Lower lobe of right lung (tissue), 2 donors: ENCODE measurements around the gene CUX1. TPM values are rescaled to one million over a fixed set of nuclear protein-coding genes. Genes with fewer than 3 reads are reported as not detected.
"Not testable (repeated sequence)": the region's sequence is repeated elsewhere in the genome, so short reads cannot be mapped to it uniquely, and the experiment has no call there.

Source experiments
- ATAC-seq, 2 donors: fragments of 200-7000 bp; cut with Tn5 transposase; one replicate each; pipeline ENCODE4 v1.9.1; 2020 to 2022; ENCODE audit warnings: mild to moderate bottlenecking in 2 of 2, moderate library complexity in 2 of 2
- DNase-seq: peaks from one replicate; pipeline ENCODE4 v3.0.0-alpha.2; 2020
- H3K27ac ChIP-seq: fragments of 200-600 bp; one replicate; pipeline ENCODE4 v1.8.0; 2022
- H3K27me3 ChIP-seq: fragments of 200-600 bp; one replicate; pipeline ENCODE4 v1.8.0; 2022; ENCODE audit warnings: low read depth
- H3K36me3 ChIP-seq: fragments of 200-600 bp; one replicate; pipeline ENCODE4 v1.8.0; 2022; ENCODE audit warnings: mild to moderate bottlenecking
- H3K4me1 ChIP-seq: fragments of 200-600 bp; one replicate; pipeline ENCODE4 v1.8.0; 2022
- H3K4me3 ChIP-seq: fragments of 200-600 bp; one replicate; pipeline ENCODE4 v1.8.0; 2022; ENCODE audit warnings: mild to moderate bottlenecking
- H3K9me3 ChIP-seq: fragments of 200-600 bp; one replicate; pipeline ENCODE4 v1.8.0; 2022
- intact Hi-C: fragments of 100-400 bp; cut with DNase I; formaldehyde crosslinking; loops from one replicate; pipeline ENCODE4 v1.11.0; 2022
- total RNA-seq: library from RNA; stranded (reverse); fragmentation: NEBNext Ultra II Directional; extraction: Animal tissue kit (Norgen Biotek cat#: 25700); gene quantifications from one replicate; pipeline ENCODE4 v1.2.1, GENCODE V29; 2021
- TF ChIP-seq, protein P1 (sequence below): fragments of 200-600 bp; IDR thresholded peaks from one replicate; pipeline ENCODE4 v1.8.0; 2022; ENCODE audit warnings: antibody characterized with exemption, mild to moderate bottlenecking
- donor health status: DM: no; HTN: yes; CAD: no; lungs with severe emphysema.

Gene CUX1
- total RNA-seq, 1 donor from 2014 or later, result 118 TPM

GRCh38 chr7:101880282-101881054 lies 63.0 kb downstream of the CUX1 start:
- intact Hi-C loops, result no loop called here
- H3K27me3 ChIP-seq, result no peaks in the 10 kb centered on the region
- no peak overlapping the region for H3K4me3 ChIP-seq
- DNase-seq (no peak), ATAC-seq (no peak)
- TF ChIP-seq, protein P1, sequence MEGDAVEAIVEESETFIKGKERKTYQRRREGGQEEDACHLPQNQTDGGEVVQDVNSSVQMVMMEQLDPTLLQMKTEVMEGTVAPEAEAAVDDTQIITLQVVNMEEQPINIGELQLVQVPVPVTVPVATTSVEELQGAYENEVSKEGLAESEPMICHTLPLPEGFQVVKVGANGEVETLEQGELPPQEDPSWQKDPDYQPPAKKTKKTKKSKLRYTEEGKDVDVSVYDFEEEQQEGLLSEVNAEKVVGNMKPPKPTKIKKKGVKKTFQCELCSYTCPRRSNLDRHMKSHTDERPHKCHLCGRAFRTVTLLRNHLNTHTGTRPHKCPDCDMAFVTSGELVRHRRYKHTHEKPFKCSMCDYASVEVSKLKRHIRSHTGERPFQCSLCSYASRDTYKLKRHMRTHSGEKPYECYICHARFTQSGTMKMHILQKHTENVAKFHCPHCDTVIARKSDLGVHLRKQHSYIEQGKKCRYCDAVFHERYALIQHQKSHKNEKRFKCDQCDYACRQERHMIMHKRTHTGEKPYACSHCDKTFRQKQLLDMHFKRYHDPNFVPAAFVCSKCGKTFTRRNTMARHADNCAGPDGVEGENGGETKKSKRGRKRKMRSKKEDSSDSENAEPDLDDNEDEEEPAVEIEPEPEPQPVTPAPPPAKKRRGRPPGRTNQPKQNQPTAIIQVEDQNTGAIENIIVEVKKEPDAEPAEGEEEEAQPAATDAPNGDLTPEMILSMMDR, result no peak
- no peak overlapping the region for H3K27ac ChIP-seq
- H3K4me1 ChIP-seq, result peaks cover 51% of the 10 kb centered on the region
- H3K36me3 ChIP-seq, result no peaks in the 10 kb centered on the region
- no peaks in the 10 kb centered on the region for H3K9me3 ChIP-seq

DNA sequence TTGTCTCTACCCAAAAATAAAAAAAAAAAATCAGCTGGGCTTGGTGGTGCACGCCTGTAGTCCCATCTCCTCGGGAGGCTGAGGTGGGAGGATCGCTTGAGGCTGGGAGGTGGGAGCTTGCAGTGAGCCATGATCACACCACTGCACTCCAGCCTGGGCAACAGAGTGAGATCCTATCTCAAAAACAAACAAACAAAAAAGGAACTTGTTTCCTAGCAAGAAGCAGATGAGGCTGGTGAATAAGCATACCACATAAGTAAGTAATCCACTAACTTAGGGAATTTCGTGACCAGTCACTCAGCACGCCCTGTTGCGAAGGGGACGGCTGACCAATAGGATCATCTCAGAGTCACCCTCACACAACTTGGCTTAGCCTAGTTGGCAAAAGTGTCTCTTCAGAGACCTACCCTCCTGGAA lies 64.6 kb downstream of the CUX1 start:
- Histone ChIP-seq H3K4me1 (peaks cover 60% of the 10 kb centered on the region), H3K4me3 (no peak overlapping the region), H3K27me3 (no peaks in the 10 kb centered on the region), H3K27ac (peak overlapping the region; percentile 71), H3K36me3 (no peaks in the 10 kb centered on the region), H3K9me3 (no peaks in the 10 kb centered on the region)
- ATAC-seq (peak; percentile 14 to 20), DNase-seq (no peak)
- TF ChIP-seq, protein P1, result no peak
- intact Hi-C loops, result no loop called here

DNA sequence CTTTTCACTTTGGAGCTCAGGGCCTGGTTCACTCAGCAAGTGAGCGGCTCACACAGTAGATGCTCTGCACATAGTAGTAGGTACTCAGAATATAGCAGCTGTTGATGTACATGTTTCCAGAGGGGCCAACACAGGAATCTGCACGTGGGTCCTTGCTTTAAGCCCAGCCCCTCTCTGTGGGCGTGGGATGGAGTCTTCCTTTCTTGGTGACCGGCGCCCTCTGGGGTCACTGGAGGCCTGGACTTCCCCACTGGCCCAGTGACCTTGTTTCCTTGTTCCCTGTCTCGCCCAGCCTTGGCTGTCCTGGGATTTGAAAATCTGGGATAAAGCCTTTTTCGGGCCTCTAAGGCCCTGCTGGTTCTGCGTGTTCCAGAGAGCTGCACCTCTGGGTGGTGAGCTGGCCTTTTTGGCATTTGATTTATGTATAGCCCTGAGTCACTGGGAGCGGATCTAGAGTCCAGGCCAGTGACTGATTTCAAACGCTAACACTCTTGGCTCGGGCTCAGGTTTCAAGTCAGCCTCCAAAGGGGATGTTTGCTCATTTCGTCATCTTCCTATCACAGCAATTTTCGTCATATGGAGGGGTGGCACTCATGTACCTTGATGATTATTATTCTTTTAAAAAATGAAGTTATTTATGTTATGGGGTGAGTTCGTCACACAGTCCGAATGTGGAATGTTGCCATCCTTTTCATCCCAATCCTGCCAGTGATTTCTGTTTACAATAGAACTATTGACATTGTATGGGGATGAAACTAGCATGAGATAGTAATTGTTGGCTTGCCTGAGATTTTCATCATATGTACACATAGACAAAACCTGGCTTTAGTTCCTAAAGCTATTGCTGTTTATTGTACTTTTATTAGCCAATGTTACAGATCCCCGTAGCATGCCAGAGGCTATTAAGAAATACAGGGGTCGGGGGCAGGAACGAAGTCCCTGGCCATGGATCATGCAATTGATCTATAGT lies 65.5 kb downstream of the CUX1 start:
- TF ChIP-seq, protein P1, result no peak
- intact Hi-C loops, result no loop called here
- Histone ChIP-seq H3K27me3 (no peaks in the 10 kb centered on the region), H3K9me3 (no peaks in the 10 kb centered on the region), H3K4me1 (peaks cover 60% of the 10 kb centered on the region), H3K27ac (peak overlapping the region; percentile 71), H3K4me3 (no peak overlapping the region), H3K36me3 (no peaks in the 10 kb centered on the region)
- ATAC-seq, result peak; percentile 92 to 95
- peak; percentile 77 for DNase-seq

DNA sequence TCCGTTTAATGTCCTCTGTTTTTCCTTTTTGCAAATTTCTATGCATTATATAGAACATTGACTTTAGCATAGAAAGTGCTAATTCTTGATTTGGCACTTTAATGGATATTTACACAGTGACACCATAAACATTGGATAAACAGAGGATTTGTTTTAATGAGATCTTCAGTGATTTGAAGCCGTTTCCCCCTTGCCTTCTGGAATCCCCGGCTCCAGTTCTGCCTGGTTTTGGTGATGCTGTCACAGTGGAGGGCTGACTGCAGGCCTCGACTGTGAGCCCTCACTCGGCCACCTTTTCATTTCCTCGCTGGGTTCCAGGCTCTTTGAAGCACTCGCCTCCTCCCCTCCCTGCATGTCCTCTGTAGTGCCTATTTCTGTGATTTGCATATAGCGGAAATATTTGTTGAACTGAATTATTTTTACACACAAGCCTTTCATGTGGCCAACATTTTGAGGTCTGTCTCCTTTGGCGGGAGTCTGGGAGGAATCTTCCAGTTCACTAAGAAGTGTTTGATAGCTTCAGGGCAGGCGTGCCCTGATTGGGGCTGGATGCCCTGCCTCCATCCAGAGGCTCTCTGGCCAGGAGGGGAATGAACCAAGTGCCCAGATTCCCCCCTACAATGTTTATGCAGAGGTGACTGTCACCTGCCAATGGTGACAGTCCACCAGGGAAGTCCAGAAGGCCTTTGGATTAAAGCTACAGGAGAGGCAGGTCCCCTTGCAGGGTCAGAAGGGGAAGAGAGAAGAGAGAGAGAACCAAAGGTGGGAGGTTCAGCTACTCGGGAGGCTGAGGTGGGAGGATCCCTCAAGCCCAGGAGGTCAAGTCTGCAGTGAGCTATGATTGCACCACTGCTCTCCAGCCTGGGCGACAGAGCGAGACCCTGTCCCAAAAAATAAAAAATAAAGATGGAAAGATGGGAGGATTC lies 67.5 kb downstream of the CUX1 start:
- H3K9me3 ChIP-seq, result no peaks in the 10 kb centered on the region
- H3K4me1 ChIP-seq, result peaks cover 60% of the 10 kb centered on the region
- TF ChIP-seq, protein P1, result no peak
- intact Hi-C loops, result no loop called here
- H3K27me3 ChIP-seq, result no peaks in the 10 kb centered on the region
- ATAC-seq (no peak), DNase-seq (no peak)
- no peak overlapping the region for H3K4me3 ChIP-seq
- H3K36me3 ChIP-seq, result no peaks in the 10 kb centered on the region
- no peak overlapping the region for H3K27ac ChIP-seq

DNA sequence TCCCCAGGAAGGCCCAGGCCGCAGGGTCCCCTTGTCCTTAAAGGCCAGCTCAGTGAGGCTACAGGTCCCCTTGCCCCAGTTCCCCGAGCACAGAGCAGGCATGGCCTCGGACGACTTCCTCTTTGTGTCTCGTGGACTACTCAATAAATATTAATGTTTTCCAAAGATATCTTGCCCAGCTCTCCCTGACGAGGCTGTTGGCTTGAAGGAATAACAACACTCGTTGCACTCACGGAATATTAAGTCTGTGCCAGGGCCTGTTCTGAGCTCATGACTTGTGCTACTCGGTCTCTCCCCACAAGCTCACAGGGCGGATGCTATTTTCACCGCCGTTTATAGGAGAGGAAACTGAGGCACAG lies 68.2 kb downstream of the CUX1 start:
- TF ChIP-seq, protein P1, result no peak
- no peaks in the 10 kb centered on the region for H3K36me3 ChIP-seq
- intact Hi-C loops, result no loop called here
- no peak overlapping the region for H3K27ac ChIP-seq
- no peak overlapping the region for H3K4me3 ChIP-seq
- H3K9me3 ChIP-seq, result no peaks in the 10 kb centered on the region
- peaks cover 55% of the 10 kb centered on the region for H3K4me1 ChIP-seq
- peak; percentile 44 for DNase-seq
- H3K27me3 ChIP-seq, result no peaks in the 10 kb centered on the region
- ATAC-seq, result no peak

- H3K9me3 ChIP-seq, H3K27me3 ChIP-seq, ATAC-seq, H3K27ac ChIP-seq, H3K36me3 ChIP-seq, intact Hi-C loops, H3K4me3 ChIP-seq: not testable (repeated sequence)
- peak; percentile 21 for DNase-seq
- peaks cover 47% of the 10 kb centered on the region for H3K4me1 ChIP-seq
Observed at GRCh38 chr7:101887352-101887751, 69.9 kb downstream of the CUX1 start.

- DNase-seq, intact Hi-C loops, H3K27ac ChIP-seq, H3K27me3 ChIP-seq, ATAC-seq, H3K4me3 ChIP-seq, H3K9me3 ChIP-seq, H3K36me3 ChIP-seq: not testable (repeated sequence)
- H3K4me1 ChIP-seq, result peaks cover 42% of the 10 kb centered on the region
Observed at GRCh38 chr7:101888564-101888963, 71.1 kb downstream of the CUX1 start.
